Endothelial cell (in vitro differentiated cells): Measurements from ENCODE around the gene NXPE3. TPM values are rescaled to one million over a fixed set of nuclear protein-coding genes. Genes with fewer than 3 reads are reported as not detected.

ENCODE experiments used
- DNase-seq: peaks from one replicate; pipeline ENCODE4 v3.0.0; 2021; ENCODE audit warnings: low spot score
- H3K27ac Mint-ChIP-seq: one replicate; pipeline ENCODE4 v1.8.0; 2021; ENCODE audit warnings: mixed read lengths, inconsistent platforms; ENCODE audit not compliant: unreplicated experiment
- H3K27me3 Mint-ChIP-seq: one replicate; pipeline ENCODE4 v1.8.0; 2021; ENCODE audit warnings: mild to moderate bottlenecking, moderate library complexity, mixed read lengths, inconsistent platforms; ENCODE audit not compliant: unreplicated experiment
- H3K36me3 Mint-ChIP-seq: one replicate; pipeline ENCODE4 v1.8.0; 2021; ENCODE audit warnings: mild to moderate bottlenecking, low read depth, mixed read lengths, inconsistent platforms; ENCODE audit not compliant: unreplicated experiment
- H3K4me1 Mint-ChIP-seq: one replicate; pipeline ENCODE4 v1.8.0; 2021; ENCODE audit warnings: mild to moderate bottlenecking, mixed read lengths, inconsistent platforms; ENCODE audit not compliant: unreplicated experiment
- H3K4me3 Mint-ChIP-seq: one replicate; pipeline ENCODE4 v1.8.0; 2021; ENCODE audit warnings: mild to moderate bottlenecking, mixed read lengths, inconsistent platforms; ENCODE audit not compliant: unreplicated experiment
- H3K9me3 Mint-ChIP-seq: one replicate; pipeline ENCODE4 v1.8.0; 2021; ENCODE audit warnings: mixed read lengths, inconsistent platforms; ENCODE audit not compliant: unreplicated experiment
- total RNA-seq: library from RNA; stranded (reverse); fragmentation: NEBNext Ultra II Directional; extraction: Animal tissue kit (Norgen Biotek cat#: 25700); gene quantifications from one replicate; pipeline ENCODE4 v1.2.1, GENCODE V29; 2021; ENCODE audit not compliant: unreplicated experiment
- TF ChIP-seq, protein P1 (sequence below): fragments of 200-600 bp; sonication (generic); IDR thresholded peaks from one replicate; pipeline ENCODE4 v1.5.0; 2021; ENCODE audit warnings: antibody characterized with exemption; ENCODE audit not compliant: unreplicated experiment

Gene NXPE3
- total RNA-seq, 1 donor from 2014 or later, result 20.3 TPM

DNA sequence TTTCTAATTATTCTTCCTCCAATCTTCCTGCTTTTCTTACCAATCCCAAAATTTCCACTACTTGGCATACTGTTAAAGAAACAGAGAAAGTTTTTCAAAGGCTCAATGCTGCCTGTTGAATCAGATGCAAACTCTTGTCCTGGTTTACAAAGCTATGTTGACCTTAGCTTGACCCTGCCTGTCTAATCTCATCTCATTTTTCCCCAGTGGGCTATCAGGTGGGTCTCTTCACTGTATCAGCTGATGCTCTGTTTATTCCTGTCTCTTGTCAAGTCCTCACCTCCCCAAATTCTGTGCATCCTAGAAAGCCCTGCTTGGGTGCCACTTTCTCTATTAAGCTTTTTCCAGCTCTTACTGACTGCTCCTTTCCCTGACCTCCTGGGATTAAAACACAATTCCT, 88.5 kb downstream of the NXPE3 start:
- H3K9me3 Mint-ChIP-seq, result no peaks in the 10 kb centered on the region
- DNase-seq, result no peak
- no peak overlapping the region for H3K27ac Mint-ChIP-seq
- H3K4me1 Mint-ChIP-seq, result no peaks in the 10 kb centered on the region
- no peak overlapping the region for H3K4me3 Mint-ChIP-seq
- TF ChIP-seq, protein P1, sequence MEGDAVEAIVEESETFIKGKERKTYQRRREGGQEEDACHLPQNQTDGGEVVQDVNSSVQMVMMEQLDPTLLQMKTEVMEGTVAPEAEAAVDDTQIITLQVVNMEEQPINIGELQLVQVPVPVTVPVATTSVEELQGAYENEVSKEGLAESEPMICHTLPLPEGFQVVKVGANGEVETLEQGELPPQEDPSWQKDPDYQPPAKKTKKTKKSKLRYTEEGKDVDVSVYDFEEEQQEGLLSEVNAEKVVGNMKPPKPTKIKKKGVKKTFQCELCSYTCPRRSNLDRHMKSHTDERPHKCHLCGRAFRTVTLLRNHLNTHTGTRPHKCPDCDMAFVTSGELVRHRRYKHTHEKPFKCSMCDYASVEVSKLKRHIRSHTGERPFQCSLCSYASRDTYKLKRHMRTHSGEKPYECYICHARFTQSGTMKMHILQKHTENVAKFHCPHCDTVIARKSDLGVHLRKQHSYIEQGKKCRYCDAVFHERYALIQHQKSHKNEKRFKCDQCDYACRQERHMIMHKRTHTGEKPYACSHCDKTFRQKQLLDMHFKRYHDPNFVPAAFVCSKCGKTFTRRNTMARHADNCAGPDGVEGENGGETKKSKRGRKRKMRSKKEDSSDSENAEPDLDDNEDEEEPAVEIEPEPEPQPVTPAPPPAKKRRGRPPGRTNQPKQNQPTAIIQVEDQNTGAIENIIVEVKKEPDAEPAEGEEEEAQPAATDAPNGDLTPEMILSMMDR, result no peak
- H3K27me3 Mint-ChIP-seq, result peaks cover 1% of the 10 kb centered on the region
- no peaks in the 10 kb centered on the region for H3K36me3 Mint-ChIP-seq

DNA sequence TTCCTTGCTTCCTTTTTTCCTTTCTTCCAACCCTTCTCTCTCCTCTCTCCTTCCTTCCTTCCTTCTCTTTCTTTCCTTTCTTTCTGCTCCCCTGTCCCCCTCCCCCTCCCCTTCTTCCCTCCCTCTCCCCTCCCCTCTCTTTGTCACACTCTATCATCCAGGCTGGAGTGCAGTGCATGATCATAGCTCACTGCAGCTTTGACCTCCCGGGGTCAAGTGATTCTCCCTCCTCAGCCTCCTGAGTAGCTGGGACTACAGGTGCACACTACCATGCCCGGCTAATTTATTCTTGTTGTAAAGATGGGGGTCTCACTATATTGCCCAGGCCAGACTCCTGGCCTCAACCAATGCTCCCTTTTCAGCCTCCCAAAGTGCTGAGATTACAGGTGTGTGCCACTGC, 89.0 kb downstream of the NXPE3 start:
- no peak for DNase-seq
- no peaks in the 10 kb centered on the region for H3K36me3 Mint-ChIP-seq
- peaks cover 1% of the 10 kb centered on the region for H3K27me3 Mint-ChIP-seq
- no peak overlapping the region for H3K4me3 Mint-ChIP-seq
- TF ChIP-seq, protein P1, result no peak
- H3K27ac Mint-ChIP-seq, result no peak overlapping the region
- H3K9me3 Mint-ChIP-seq, result no peaks in the 10 kb centered on the region
- H3K4me1 Mint-ChIP-seq, result no peaks in the 10 kb centered on the region

DNA sequence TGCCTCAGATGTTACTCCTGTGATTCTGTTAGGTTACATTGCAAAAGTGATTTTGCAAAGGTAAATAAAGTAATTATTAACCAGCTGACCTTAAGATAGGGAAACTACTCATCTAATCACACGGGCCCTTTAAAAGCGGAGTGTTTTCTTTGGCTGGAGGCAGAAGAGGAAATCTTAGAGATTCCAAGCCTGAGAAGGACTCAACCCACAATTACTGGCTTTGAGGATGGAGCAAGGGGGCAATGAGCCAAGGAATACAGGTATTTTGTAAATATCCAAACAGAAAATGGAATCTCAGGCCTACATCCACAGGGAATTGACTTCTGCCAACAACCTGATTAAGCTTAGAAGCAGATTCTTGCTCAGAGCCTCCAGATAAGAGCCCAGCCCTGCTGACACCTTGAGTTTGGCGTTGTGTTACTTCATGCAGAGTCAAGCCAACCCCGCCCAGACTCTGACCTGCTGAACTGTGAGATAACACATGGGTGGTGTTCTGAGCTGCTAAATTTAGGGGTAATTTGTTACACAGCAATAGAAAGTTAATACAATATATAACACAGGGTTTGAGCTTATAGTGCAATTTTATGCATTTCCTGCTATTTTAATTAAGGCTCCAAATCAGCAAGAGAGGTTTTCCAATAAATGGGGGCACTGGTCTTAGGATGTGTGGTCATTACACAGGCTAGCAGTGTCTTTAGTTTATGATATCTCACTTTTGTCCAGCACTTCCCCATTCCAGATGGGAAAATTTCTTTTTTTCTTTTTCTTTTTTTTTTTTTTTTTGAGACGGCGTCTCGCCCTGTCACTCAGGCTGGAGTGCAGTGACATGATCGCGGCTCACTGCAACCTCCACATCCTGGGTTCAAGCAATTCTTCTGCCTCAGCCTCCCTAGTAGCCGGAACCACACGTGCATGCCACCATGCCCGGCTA, 89.8 kb downstream of the NXPE3 start:
- H3K4me1 Mint-ChIP-seq, result no peaks in the 10 kb centered on the region
- no peaks in the 10 kb centered on the region for H3K9me3 Mint-ChIP-seq
- H3K36me3 Mint-ChIP-seq, result no peaks in the 10 kb centered on the region
- peaks cover 1% of the 10 kb centered on the region for H3K27me3 Mint-ChIP-seq
- no peak overlapping the region for H3K4me3 Mint-ChIP-seq
- DNase-seq, result no peak
- H3K27ac Mint-ChIP-seq, result no peak overlapping the region
- TF ChIP-seq, protein P1, result no peak

DNA sequence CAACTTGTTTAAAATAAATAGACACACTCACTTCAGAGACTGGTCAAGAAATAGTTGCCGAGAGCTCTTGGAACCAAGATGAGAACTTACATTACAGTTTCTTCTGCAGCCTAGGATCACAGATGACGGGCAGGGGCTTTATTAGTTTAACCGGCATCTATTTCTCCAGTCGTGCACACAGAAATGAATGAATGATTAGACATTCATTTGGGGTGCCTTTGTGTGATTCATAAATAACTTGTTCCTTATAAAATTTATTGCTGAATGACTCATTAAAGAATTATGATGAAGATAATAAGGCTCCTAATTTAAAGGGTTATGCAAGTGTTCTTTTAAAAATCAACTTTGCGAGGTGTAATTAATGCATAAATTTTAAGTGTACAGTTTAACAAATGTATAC, 91.1 kb downstream of the NXPE3 start:
- Mint-ChIP-seq H3K4me1 (no peaks in the 10 kb centered on the region), H3K9me3 (no peaks in the 10 kb centered on the region), H3K36me3 (no peaks in the 10 kb centered on the region), H3K27me3 (peaks cover 1% of the 10 kb centered on the region), H3K4me3 (no peak overlapping the region), H3K27ac (no peak overlapping the region)
- no peak for DNase-seq
- TF ChIP-seq, protein P1, result no peak

DNA sequence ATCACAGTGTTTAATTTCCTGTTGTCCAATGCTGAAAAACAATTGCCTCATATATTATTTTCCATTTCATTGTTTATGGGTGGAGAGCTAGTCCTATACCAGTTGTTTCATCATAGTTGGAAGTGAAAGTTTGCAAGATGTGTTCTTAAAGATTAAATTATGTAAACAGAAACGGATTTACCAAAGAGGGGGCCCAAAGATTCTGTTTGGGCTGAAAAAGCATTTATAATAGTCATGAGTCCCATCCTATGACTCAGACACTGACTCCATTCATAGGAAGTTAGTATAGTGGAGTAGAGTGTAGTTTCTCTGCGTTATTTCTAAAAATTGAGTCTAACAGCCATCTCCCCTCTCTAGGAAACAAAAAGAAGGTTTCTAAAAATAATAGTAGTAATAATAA, 94.6 kb downstream of the NXPE3 start:
- Mint-ChIP-seq H3K4me1 (no peaks in the 10 kb centered on the region), H3K27ac (no peak overlapping the region), H3K9me3 (no peaks in the 10 kb centered on the region), H3K36me3 (no peaks in the 10 kb centered on the region), H3K4me3 (no peak overlapping the region), H3K27me3 (peaks cover 1% of the 10 kb centered on the region)
- no peak for DNase-seq
- TF ChIP-seq, protein P1, result no peak
